ENCODE measurements around the gene SH2D3A. TPM values are rescaled to one million over a fixed set of nuclear protein-coding genes. Genes with fewer than 3 reads are reported as not detected.

The SH2D3A gene
- total RNA-seq, 4 donors from 2014 or later: 0.85 to 1.8 (median 1.3) TPM; not detected in 1

GRCh38 chr19:6711078-6711361, 56.2 kb downstream of the SH2D3A start:
- TF ChIP-seq, protein P1, sequence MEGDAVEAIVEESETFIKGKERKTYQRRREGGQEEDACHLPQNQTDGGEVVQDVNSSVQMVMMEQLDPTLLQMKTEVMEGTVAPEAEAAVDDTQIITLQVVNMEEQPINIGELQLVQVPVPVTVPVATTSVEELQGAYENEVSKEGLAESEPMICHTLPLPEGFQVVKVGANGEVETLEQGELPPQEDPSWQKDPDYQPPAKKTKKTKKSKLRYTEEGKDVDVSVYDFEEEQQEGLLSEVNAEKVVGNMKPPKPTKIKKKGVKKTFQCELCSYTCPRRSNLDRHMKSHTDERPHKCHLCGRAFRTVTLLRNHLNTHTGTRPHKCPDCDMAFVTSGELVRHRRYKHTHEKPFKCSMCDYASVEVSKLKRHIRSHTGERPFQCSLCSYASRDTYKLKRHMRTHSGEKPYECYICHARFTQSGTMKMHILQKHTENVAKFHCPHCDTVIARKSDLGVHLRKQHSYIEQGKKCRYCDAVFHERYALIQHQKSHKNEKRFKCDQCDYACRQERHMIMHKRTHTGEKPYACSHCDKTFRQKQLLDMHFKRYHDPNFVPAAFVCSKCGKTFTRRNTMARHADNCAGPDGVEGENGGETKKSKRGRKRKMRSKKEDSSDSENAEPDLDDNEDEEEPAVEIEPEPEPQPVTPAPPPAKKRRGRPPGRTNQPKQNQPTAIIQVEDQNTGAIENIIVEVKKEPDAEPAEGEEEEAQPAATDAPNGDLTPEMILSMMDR (IDR thresholded peaks at IDR 0.05; ENCODE audit: low read depth): no peak

DNA sequence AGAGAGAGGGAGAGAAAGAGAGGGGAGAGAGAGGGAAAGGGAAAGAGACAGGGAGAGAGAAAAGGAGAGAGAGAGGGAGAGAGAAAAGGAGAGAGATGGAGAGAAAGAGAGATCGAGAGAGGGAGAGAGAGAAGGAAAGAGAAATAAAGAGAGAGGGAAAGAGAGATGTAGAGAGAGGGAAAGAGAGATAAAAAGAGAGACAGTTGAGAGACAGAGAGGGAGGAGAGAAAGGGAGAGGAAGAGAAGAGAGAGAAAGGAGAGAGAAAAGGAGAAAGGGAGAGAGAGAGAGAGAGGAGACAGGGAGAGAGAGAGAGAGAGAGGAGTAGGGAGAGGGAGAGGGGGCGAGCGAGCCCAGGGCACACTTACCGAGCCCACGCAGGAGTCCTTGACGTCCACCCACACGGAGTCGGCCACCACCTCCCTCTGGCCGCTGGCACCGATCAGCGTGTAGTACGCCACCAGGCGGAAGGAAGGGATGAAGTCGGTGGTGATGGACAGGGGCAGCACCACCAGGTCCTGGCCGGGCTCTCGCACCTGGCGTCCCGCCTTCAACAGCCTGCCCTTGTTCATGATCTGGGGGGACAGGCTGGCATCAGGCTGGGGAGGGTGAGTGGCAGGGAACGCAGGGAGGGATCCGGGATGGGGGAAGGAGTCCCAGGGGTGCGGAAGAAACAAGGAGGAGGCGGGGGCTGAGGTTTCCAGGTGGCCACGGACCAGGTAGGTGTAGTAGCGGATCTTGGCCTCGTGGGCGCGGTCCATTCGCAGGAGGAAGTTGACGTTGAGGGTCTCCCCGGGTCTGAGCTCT, 56.8 kb downstream of the SH2D3A start:
- TF ChIP-seq, protein P1 (IDR thresholded peaks at IDR 0.05; ENCODE audit: low read depth): no peak

GRCh38 chr19:6709549-6709948, 57.7 kb downstream of the SH2D3A start:
- TF ChIP-seq, protein P1 (IDR thresholded peaks at IDR 0.05; ENCODE audit: low read depth): no peak

DNA sequence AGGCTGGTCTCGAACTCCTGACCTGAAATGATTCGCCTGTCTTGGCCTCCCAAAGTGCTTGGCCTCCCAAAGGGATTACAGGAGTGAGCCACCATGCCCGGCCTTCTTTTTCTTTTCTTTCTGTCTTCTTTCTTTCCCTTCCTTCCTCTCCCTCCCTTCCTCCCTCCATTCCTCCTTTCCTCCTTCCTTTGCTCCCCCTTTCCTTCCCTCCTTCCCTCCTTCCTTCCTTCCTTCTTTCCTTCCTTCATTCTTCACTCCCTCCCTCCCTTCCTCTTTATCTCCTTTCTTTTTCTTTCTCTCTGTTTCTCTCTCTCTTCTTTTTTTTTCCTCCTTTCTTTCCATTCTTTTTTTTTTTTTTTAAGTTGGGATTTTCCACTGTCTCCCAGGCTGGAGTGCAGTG, 58.9 kb downstream of the SH2D3A start:
- TF ChIP-seq, protein P1 (IDR thresholded peaks at IDR 0.05; ENCODE audit: low read depth): no peak

GRCh38 chr19:6707658-6708018, 59.6 kb downstream of the SH2D3A start:
- TF ChIP-seq, protein P1 (IDR thresholded peaks at IDR 0.05; ENCODE audit: low read depth): no peak

- TF ChIP-seq, protein P1 (IDR thresholded peaks at IDR 0.05; ENCODE audit: low read depth): no peak
Measured at GRCh38 chr19:6707011-6707657, 60.1 kb downstream of the SH2D3A start.

GRCh38 chr19:6706633-6706958, 60.6 kb downstream of the SH2D3A start:
- TF ChIP-seq, protein P1 (IDR thresholded peaks at IDR 0.05; ENCODE audit: low read depth): no peak
